Ishikawa (cell line): ENCODE measurements around the gene EBF4.

Experiments used
- CEBPB ChIP-seq: IDR thresholded peaks from 2 replicates; pipeline ENCODE4 v1.6.1; 2012
- CREB1 ChIP-seq: IDR thresholded peaks from 2 replicates; pipeline ENCODE4 v1.6.1; 2012; ENCODE audit warnings: low read depth
- EGR1 ChIP-seq: IDR thresholded peaks from 2 replicates; pipeline ENCODE4 v1.6.1; 2012
- EP300 ChIP-seq: IDR thresholded peaks from 2 replicates; pipeline ENCODE4 v1.6.1; 2012; ENCODE audit warnings: borderline replicate concordance
- FOXM1 ChIP-seq: IDR thresholded peaks from 2 replicates; pipeline ENCODE4 v1.6.1; 2012; ENCODE audit warnings: low read depth, borderline replicate concordance
- MAX ChIP-seq: IDR thresholded peaks from 2 replicates; pipeline ENCODE4 v1.6.1; 2012
- NFIC ChIP-seq: IDR thresholded peaks from 2 replicates; pipeline ENCODE4 v1.6.1; 2012
- RAD21 ChIP-seq: IDR thresholded peaks from 2 replicates; pipeline ENCODE4 v1.6.1; 2012; ENCODE audit warnings: low read depth
- REST ChIP-seq: IDR thresholded peaks from 2 replicates; pipeline ENCODE4 v1.6.1; 2012; ENCODE audit warnings: low read depth, mild to moderate bottlenecking
- TAF1 ChIP-seq: IDR thresholded peaks from 2 replicates; pipeline ENCODE4 v1.6.1; 2012; ENCODE audit warnings: low read depth, mild to moderate bottlenecking
- TCF12 ChIP-seq: IDR thresholded peaks from 2 replicates; pipeline ENCODE4 v1.6.1; 2012; ENCODE audit warnings: low read depth
- TEAD4 ChIP-seq: IDR thresholded peaks from 2 replicates; pipeline ENCODE4 v1.6.1; 2012
- USF1 ChIP-seq: IDR thresholded peaks from 2 replicates; pipeline ENCODE4 v1.6.1; 2012
- YY1 ChIP-seq: IDR thresholded peaks from 2 replicates; pipeline ENCODE4 v1.6.1; 2012; ENCODE audit warnings: low read depth
- ZBTB7A ChIP-seq: IDR thresholded peaks from 2 replicates; pipeline ENCODE4 v1.6.1; 2012; ENCODE audit warnings: low read depth

Gene EBF4

GRCh38 chr20:2740702-2741101 lies 48.1 kb downstream of the EBF4 start:
- no peak for TF ChIP-seq RAD21
- TF ChIP-seq FOXM1 = no peak
- TF ChIP-seq REST = no peak
- no peak for TF ChIP-seq CEBPB
- TF ChIP-seq TCF12 = no peak
- TF ChIP-seq TAF1 = no peak
- TF ChIP-seq ZBTB7A = no peak
- no peak for TF ChIP-seq TEAD4
- no peak for TF ChIP-seq MAX
- no peak for TF ChIP-seq CREB1
- no peak for TF ChIP-seq NFIC
- TF ChIP-seq USF1 = no peak
- no peak for TF ChIP-seq EGR1
- TF ChIP-seq YY1 = no peak
- no peak for TF ChIP-seq EP300

DNA sequence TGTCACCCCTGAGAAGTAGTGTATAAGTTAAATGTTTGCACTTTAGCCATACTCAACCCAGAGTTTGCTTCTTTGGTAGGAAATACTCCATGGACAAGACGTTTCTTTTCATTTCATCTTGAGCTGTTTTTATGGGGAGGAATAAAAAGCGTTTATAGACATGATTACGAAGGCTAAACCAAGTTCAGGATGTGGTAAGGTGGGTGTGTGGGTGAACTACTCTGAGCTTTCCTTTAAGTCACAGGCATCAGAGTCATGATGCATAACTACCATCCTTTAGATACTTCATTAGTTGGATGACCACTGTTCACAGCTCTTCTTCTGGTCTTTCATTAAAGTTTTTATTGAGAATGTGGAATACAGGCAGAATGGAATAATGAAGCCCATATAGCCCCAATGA lies 48.9 kb downstream of the EBF4 start:
- no peak for TF ChIP-seq YY1
- no peak for TF ChIP-seq EP300

- no peak for TF ChIP-seq MAX
- no peak for TF ChIP-seq FOXM1
- TF ChIP-seq TEAD4 = no peak
- TF ChIP-seq REST = no peak
- no peak for TF ChIP-seq ZBTB7A
- no peak for TF ChIP-seq EP300
- TF ChIP-seq TAF1 = no peak
- TF ChIP-seq CREB1 = no peak
- TF ChIP-seq CEBPB = no peak
- TF ChIP-seq USF1 = no peak
- no peak for TF ChIP-seq NFIC
- no peak for TF ChIP-seq TCF12
- no peak for TF ChIP-seq YY1
- TF ChIP-seq RAD21 = no peak
- TF ChIP-seq EGR1 = no peak
Observed at GRCh38 chr20:2741881-2742280, 49.3 kb downstream of the EBF4 start.

GRCh38 chr20:2742431-2742830 lies 49.9 kb downstream of the EBF4 start:
- TF ChIP-seq TEAD4 (no peak), FOXM1 (no peak), MAX (no peak), EP300 (no peak), RAD21 (no peak), CEBPB (no peak), REST (no peak), TCF12 (no peak), EGR1 (no peak), CREB1 (no peak), TAF1 (no peak), YY1 (no peak), USF1 (no peak)
